ENCODE results near the gene ZNF766. TPM values are rescaled to one million over a fixed set of nuclear protein-coding genes. Genes with fewer than 3 reads are reported as not detected.

The ZNF766 gene
- 7.4 and 8.5 TPM in 2 replicates for total RNA-seq

GRCh38 chr19:52269338-52270261 lies at the start of gene ZNF766:
Gene ZNF766 (plus strand): TSS chr19:52269587. CDS start chr19:52269614, 27 bp downstream.

GRCh38 chr19:52296773-52297600 lies 27.6 kb downstream of the ZNF766 start, which contains the start of gene ZNF480:
Gene ZNF480 (plus strand): TSS chr19:52297169. CDS start chr19:52300413, 3,244 bp downstream.

GRCh38 chr19:52336117-52336790 lies 66.9 kb downstream of the ZNF766 start, which contains the start of gene ZNF610:
Gene ZNF610 (plus strand): TSS chr19:52336243. CDS start chr19:52349173, 12,930 bp downstream.

Small RNA genes within 50 kb of the gene (small RNA-seq; reads per million reads assigned to genes)
- gene MIR643: 1.9 reads per million, percentile 79 among the genes with 10 or more reads in this experiment
- not detected for gene MIR6801
- gene RF00019: not detected

Other genes starting within 250 kb of the ZNF766 start
- 7.3 and 10.8 TPM in 2 replicates for gene ZNF614, start 241.2 kb upstream of the ZNF766 start, total RNA-seq
- gene ZNF432, start 220.7 kb upstream of the ZNF766 start, total RNA-seq: 5.5 and 7.0 TPM in 2 replicates
- gene ZNF841, start 173.8 kb upstream of the ZNF766 start, total RNA-seq: 19.1 and 22.7 TPM in 2 replicates
- gene ZNF616, start 129.6 kb upstream of the ZNF766 start, total RNA-seq: 7.8 and 8.8 TPM in 2 replicates
- gene ZNF836, start 98.0 kb upstream of the ZNF766 start, total RNA-seq: 3.3 and 5.1 TPM in 2 replicates
- gene PPP2R1A, start 79.5 kb upstream of the ZNF766 start, total RNA-seq: 182 and 201 TPM in 2 replicates
- gene ZNF480, start 27.6 kb downstream of the ZNF766 start, total RNA-seq: 7.0 and 7.8 TPM in 2 replicates
- gene ZNF610, start 66.7 kb downstream of the ZNF766 start, total RNA-seq: 0.78 and 2.9 TPM in 2 replicates
- gene ZNF880, start 100.3 kb downstream of the ZNF766 start, total RNA-seq: 17.3 and 17.4 TPM in 2 replicates
- 13.1 and 17.6 TPM in 2 replicates for gene ZNF528, start 128.3 kb downstream of the ZNF766 start, total RNA-seq
- gene ZNF534, start 159.6 kb downstream of the ZNF766 start, total RNA-seq: under 0.01 and 0.20 TPM in 2 replicates
- gene ZNF578, start 184.0 kb downstream of the ZNF766 start, total RNA-seq: 1.6 and 2.2 TPM in 2 replicates